DND-41 (cell line): ENCODE results near the gene SLC24A3.

Source experiments
- ATAC-seq: fragments of 200-7000 bp; cut with Tn5 transposase; 3 replicates; pipeline ENCODE4 v1.9.1; 2021; ENCODE audit warnings: low read depth; ENCODE audit not compliant: insufficient read depth
- DNase-seq: peaks from one replicate; pipeline ENCODE4 v3.0.0-alpha.2; 2020
- H2AFZ ChIP-seq: 2 replicates; pipeline ENCODE4 v1.6.0; 2012; ENCODE audit warnings: low read depth, low read length
- H3K27ac ChIP-seq: 2 replicates; pipeline ENCODE4 v1.5.1; 2012; ENCODE audit warnings: low read length, inconsistent platforms
- H3K27me3 ChIP-seq: fragments of 200-600 bp; sonication (generic); 2 replicates; pipeline ENCODE4 v1.6.0; 2012; ENCODE audit warnings: low read length, mild to moderate bottlenecking, inconsistent platforms; ENCODE audit not compliant: insufficient read depth, poor library complexity
- H3K36me3 ChIP-seq: 2 replicates; pipeline ENCODE4 v1.5.1; 2012; ENCODE audit warnings: low read length, inconsistent platforms; ENCODE audit not compliant: insufficient read depth
- H3K4me1 ChIP-seq: 2 replicates; pipeline ENCODE4 v1.5.1; 2012; ENCODE audit warnings: mild to moderate bottlenecking, low read length; ENCODE audit not compliant: insufficient read depth
- H3K4me2 ChIP-seq: 2 replicates; pipeline ENCODE4 v1.6.0; 2012; ENCODE audit warnings: mild to moderate bottlenecking, moderate library complexity, low read length, inconsistent platforms; ENCODE audit not compliant: insufficient read depth
- H3K4me3 ChIP-seq, 2 experiments: fragments of 200-600 bp in 1 of 2; shearing (Covaris generic) in 1 of 2; 2 replicates each; pipeline ENCODE4 v1.5.1; 2012 to 2016; ENCODE audit warnings: inconsistent platforms in 2 of 2, low read length in 2 of 2, mild to moderate bottlenecking in 2 of 2, low read depth in 1 of 2, moderate library complexity in 1 of 2
- H3K79me2 ChIP-seq: 2 replicates; pipeline ENCODE4 v1.6.0; 2012; ENCODE audit warnings: low read length, inconsistent platforms; ENCODE audit not compliant: insufficient read depth
- H3K9ac ChIP-seq: 2 replicates; pipeline ENCODE4 v1.6.0; 2012; ENCODE audit warnings: low read depth, mild to moderate bottlenecking, inconsistent platforms, low read length, moderate library complexity
- H3K9me3 ChIP-seq: 2 replicates; pipeline ENCODE4 v1.5.1; 2012; ENCODE audit warnings: low read length, moderate library complexity, mild to moderate bottlenecking, inconsistent platforms; ENCODE audit not compliant: insufficient read depth, severe bottlenecking
- H4K20me1 ChIP-seq: 2 replicates; pipeline ENCODE4 v1.6.0; 2012; ENCODE audit warnings: low read length; ENCODE audit not compliant: insufficient read depth
- CTCF ChIP-seq: IDR thresholded peaks from 2 replicates; pipeline ENCODE4 v1.5.1; 2012; ENCODE audit warnings: borderline replicate concordance, low read length, moderate library complexity, mild to moderate bottlenecking; ENCODE audit not compliant: poor library complexity, severe bottlenecking; ENCODE audit errors: extremely low read depth
- EZH2 ChIP-seq: IDR thresholded peaks from 3 replicates; pipeline ENCODE4 v1.6.1; 2012; ENCODE audit warnings: borderline replicate concordance, low read depth, mild to moderate bottlenecking, moderate library complexity, low read length, inconsistent platforms; ENCODE audit not compliant: severe bottlenecking

Gene SLC24A3

GRCh38 chr20:19649041-19649440, 436.6 kb downstream of the SLC24A3 start:
- ATAC-seq = no peak
- TF ChIP-seq CTCF = no peak
- no peak for TF ChIP-seq EZH2
- H3K9me3 ChIP-seq = no peaks in the 10 kb centered on the region
- H3K4me2 ChIP-seq = no peak overlapping the region
- no peaks in the 10 kb centered on the region for H3K4me1 ChIP-seq
- H3K36me3 ChIP-seq = no peaks in the 10 kb centered on the region
- H4K20me1 ChIP-seq = no peaks in the 10 kb centered on the region
- H3K27ac ChIP-seq = no peak overlapping the region
- H3K9ac ChIP-seq = no peak overlapping the region
- no peak for DNase-seq
- H3K79me2 ChIP-seq = no peaks in the 10 kb centered on the region
- H3K27me3 ChIP-seq = no peaks in the 10 kb centered on the region
- H2AFZ ChIP-seq = no peak overlapping the region
- no peak overlapping the region for H3K4me3 ChIP-seq

GRCh38 chr20:19652591-19653026, 440.2 kb downstream of the SLC24A3 start:
- Histone ChIP-seq H2AFZ (no peak overlapping the region), H3K4me2 (no peak overlapping the region), H4K20me1 (no peaks in the 10 kb centered on the region), H3K27ac (no peak overlapping the region), H3K27me3 (no peaks in the 10 kb centered on the region), H3K9me3 (no peaks in the 10 kb centered on the region), H3K79me2 (no peaks in the 10 kb centered on the region), H3K4me1 (no peaks in the 10 kb centered on the region), H3K36me3 (no peaks in the 10 kb centered on the region), H3K9ac (no peak overlapping the region), H3K4me3 (no peak overlapping the region)
- TF ChIP-seq CTCF (no peak), EZH2 (no peak)
- DNase-seq (no peak), ATAC-seq (no peak)

- Histone ChIP-seq H4K20me1 (no peaks in the 10 kb centered on the region), H3K9ac (no peak overlapping the region), H3K27ac (no peak overlapping the region), H3K4me3 (no peak overlapping the region), H3K27me3 (no peaks in the 10 kb centered on the region), H3K4me2 (no peak overlapping the region), H3K9me3 (no peaks in the 10 kb centered on the region), H2AFZ (no peak overlapping the region), H3K79me2 (no peaks in the 10 kb centered on the region), H3K4me1 (no peaks in the 10 kb centered on the region), H3K36me3 (no peaks in the 10 kb centered on the region)
- DNase-seq = no peak
- TF ChIP-seq CTCF (no peak), EZH2 (no peak)
- no peak for ATAC-seq
These were observed 440.9 kb downstream of the SLC24A3 start for GRCh38 chr20:19653327-19653726.

GRCh38 chr20:19654921-19655320, 442.5 kb downstream of the SLC24A3 start:
- DNase-seq = no peak
- no peaks in the 10 kb centered on the region for H3K79me2 ChIP-seq
- H3K4me3 ChIP-seq = no peak overlapping the region
- H3K27ac ChIP-seq = no peak overlapping the region
- H3K9me3 ChIP-seq = no peaks in the 10 kb centered on the region
- H2AFZ ChIP-seq = no peak overlapping the region
- H3K4me2 ChIP-seq = no peak overlapping the region
- no peaks in the 10 kb centered on the region for H3K36me3 ChIP-seq
- H3K27me3 ChIP-seq = no peaks in the 10 kb centered on the region
- TF ChIP-seq EZH2 = no peak
- no peak for TF ChIP-seq CTCF
- H3K4me1 ChIP-seq = no peaks in the 10 kb centered on the region
- no peak overlapping the region for H3K9ac ChIP-seq
- H4K20me1 ChIP-seq = no peaks in the 10 kb centered on the region
- ATAC-seq = no peak
